Endometrial microvascular endothelial cells (primary cell): Measurements from ENCODE around the gene PET100. TPM values are rescaled to one million over a fixed set of nuclear protein-coding genes. Genes with fewer than 3 reads are reported as not detected.

ENCODE experiments used
- in situ Hi-C: cut with HindIII; loops from 2 replicates; pipeline ENCODE4 v1.10.0; 2017; ENCODE audit warnings: low sequenced_read_pairs, low pct_unique_long_range_greater_than_20kb; ENCODE audit errors: inconsistent ontology term
- total RNA-seq: library from RNA; depleted of rRNA; stranded (reverse); fragments of >200 nt; gene quantifications from one replicate; pipeline ENCODE4 v1.2.3, GENCODE V29; 2015; ENCODE audit errors: inconsistent ontology term

Gene PET100
- total RNA-seq, 1 donor from 2014 or later, result 16.0 TPM

GRCh38 chr19:7627166-7627565 is 2.4 kb upstream of the PET100 start:
- in situ Hi-C loops, result no loop called here

DNA sequence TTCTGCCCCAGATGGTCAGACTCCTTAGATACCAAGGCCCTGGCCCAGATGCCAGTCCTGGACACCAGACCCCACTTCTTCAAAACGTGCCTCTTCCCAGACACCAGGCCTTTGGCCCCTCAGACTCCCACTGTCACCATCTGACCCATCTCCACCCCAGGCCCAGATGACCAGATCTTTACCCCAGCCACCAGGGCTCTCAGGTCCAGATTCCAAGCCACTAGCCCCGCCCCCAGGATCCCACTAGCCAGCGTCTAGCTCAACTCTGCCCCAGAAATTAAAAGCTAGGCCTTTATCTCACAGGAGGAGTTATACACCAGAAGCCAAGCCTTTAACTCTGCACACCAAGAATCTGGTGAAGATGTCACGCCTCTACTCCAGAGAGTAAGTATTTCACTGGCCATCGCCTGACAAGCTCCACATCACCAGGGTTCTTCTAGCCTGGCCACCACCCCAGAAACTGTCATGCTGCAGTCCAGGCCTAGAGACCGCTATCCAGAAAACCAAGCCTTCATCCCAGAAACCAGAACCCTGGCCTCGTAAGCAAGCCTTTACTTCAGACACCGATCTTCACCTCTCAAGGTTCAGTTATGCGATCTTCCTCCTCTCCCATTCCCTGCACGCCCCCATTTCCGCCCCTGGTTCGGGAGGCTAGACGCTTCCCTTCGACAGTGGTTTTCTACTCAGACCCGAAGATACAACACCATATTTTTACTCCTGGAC is 843 bp upstream of the PET100 start:
- in situ Hi-C loops, result no loop called here

DNA sequence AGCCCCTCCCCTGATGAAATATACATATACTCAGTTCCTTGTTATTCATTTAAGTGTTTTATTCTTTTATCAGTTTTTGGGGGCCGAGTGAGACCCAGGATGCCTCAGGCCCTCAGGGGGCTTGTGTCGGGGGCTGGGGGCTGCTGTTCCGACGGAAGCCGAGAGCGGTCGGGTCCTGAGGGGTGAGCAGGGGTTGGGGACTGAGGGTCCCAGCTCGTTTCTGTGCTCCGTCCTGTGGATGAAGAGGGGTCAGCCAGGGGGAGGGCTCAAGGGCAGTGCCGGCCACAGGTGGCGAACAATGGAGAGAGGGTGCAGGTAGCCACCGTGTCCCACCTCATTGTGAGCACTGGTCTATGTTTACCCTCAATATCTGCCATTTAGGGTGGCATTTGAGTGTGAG is 2.0 kb downstream of the PET100 start:
- in situ Hi-C loops, result no loop called here

- in situ Hi-C loops, result no loop called here
These were observed 3.0 kb downstream of the PET100 start for GRCh38 chr19:7632340-7633203.

- in situ Hi-C loops, result no loop called here
These were observed 4.1 kb downstream of the PET100 start, which contains the start of gene PCP2 for GRCh38 chr19:7633698-7634097. PCP2 (minus strand) TSS chr19:7633719; CDS start chr19:7633457, 262 bp downstream.

GRCh38 chr19:7635670-7636069 is 6.1 kb downstream of the PET100 start:
- in situ Hi-C loops, result no loop called here

DNA sequence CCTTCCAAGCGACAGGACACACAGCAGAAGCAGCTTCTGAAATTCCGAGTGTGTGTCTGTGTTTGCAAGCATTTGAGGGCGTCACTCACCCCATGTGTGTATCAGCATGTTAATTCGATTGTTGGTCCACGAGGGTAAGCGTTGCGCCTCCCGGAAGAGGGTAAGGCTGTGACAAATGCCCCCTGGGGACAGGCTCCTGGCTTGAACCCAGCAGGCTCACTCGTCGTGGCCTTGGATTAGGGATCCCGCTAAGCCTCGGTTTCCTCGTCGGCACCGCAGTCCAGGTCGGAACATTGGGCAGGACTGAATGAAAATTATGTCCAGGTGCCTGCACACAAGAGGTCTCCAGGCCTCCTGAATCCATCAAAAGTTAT is 6.7 kb downstream of the PET100 start:
- in situ Hi-C loops, result no loop called here

DNA sequence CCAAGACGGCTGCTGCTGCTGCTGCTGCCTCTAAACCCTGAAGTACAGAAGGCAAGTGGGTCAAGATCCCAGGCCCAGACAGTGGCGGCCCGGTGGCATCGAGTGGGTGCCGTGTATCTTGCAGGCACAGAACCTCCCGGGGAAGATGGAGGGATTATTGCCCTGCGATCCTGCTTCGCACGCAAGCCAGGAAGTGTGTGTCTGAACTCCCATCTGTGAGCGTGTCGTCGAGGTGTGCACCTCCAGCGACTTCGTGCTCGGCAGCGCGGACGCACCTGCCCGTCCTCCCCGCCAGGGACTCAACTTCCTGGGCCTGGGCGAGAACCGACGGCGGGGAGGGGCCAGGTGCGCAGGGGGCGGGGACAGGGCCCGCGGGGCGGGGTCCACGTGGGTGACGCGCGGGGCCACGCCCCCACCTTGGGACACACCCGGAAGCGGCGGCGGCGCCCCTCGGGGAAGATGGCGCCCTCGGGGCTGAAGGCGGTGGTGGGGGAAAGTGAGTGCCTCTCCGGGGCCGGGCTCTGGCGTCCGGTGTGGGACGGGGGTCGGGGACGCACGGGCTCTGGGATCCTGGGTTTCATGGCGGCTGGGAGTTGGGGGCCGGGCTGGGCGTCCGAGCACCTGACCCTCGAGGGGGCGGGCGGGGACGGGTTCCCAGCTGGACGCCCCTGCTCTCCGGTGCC is 7.2 kb downstream of the PET100 start, which contains the start of gene STXBP2:
STXBP2 (plus strand) TSS at position 420 of the 683 bp plus-strand sequence; CDS start at position 460, 40 bp downstream.
- in situ Hi-C loops, result no loop called here

DNA sequence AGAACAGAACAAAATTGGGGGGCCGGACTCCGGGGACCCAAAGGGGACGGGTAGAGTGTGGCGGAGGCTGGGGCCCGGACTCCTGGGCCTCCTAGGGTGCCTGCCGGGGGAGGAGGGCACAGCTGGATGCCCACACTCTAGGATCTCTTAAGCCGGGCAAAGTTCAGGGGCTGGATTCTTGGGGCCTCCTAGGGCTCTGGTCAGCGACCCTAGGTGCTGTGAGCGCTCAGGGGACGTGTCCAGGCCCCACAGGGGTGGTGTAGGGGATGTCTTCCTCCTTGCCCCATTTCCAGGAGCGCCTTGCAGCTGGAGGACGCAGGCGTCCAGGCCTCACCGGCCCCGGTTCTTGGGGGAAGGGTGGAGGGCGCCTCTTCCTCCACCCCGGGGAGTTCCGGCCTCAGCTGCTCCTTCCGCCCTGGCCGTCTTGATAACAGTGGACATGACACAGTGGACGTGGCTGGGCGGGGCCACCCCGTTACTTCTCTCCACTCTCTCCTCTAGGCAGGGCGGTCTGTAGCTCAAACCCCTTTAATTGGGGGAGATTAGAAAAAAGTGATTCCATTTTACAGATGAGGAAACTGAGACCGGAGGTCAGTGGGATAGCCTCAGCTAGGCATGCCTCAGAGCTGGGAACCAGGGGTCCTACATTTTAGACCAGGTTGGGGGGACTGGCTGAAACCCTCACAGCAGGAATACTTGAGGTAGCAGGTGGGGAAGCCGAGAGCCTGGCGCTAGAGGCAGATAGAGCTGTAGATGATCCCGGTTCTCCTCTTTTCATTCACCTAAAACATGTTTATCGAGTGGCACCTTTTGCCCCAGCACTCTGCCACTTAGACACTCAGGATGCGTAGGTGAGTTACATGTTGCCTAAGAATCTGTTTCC is 8.0 kb downstream of the PET100 start:
- in situ Hi-C loops, result no loop called here

DNA sequence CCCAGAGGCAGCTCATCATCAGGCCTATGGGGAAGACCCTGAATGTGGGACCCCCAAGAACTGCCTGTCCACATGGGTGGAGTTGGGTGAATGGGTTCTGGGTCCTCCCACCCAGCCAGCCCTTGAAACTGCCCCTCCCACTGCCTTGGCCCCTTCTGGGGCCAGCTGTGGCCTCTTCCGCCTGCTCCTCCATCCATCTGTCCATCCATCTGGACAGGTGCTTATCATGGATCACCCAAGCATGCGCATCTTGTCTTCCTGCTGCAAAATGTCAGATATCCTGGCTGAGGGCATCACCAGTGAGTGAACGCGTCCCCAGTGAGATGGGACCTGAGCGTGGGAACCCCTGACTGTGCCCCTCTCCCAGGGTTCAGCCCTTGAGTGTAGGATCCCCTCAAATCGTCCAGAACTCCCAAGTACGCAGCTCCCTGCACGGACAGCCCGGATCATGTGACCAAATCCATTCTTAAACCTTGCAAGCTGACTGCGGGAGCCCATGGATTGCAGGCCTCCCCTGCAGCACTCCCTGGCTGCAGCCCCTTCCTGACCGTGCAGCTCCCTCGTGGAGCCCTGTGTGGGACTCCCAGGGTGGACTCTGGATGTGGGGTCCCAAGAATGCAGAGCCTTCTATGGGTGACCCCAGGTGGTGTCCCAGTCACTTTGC is 9.3 kb downstream of the PET100 start:
- in situ Hi-C loops, result no loop called here

DNA sequence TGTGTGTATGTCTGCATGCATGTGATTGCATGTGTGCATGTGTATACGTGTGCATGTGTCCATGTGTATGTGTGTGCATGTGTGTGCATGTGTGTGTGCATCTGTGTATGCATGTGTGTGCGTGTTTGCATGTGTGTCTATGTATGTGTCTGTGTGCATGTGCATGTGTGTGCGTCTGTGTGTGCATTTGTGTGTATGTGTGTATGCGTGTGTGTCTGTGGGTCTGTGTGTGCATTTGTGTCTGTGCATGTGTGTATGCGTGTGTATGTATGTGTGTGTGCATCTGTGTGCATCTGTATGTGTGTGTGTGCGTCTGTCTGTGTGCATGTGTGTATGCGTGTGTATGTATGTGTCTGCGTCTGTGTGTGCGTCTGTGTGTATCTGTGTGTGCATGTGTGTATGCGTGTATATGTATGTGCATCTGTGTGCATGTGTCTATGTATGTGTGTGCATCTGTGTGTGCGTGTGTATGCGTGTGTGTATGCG is 10.3 kb downstream of the PET100 start:
- in situ Hi-C loops, result no loop called here

GRCh38 chr19:7640803-7641202 is 11.2 kb downstream of the PET100 start:
- in situ Hi-C loops, result no loop called here

GRCh38 chr19:7641290-7642276 is 12.0 kb downstream of the PET100 start:
- in situ Hi-C loops, result no loop called here

- in situ Hi-C loops, result no loop called here
These were observed 12.9 kb downstream of the PET100 start for GRCh38 chr19:7642295-7643030.

DNA sequence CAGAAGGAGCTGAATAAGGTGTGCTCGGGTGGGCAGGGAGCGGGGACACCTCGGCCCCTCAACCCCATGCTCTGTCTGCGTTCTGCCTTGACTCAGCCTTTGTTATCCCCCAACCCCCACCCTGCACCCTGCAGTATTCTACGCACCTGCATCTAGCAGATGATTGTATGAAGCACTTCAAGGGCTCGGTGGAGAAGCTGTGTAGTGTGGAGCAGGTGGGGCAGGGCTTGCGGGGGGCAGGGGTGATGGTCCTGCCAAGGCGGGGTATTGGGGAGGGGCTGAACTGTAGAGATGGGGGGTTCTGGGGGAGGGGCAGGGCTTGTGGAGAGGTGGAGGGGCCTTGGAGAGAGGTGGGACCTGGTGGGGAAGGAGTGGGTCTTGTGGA is 13.4 kb downstream of the PET100 start:
- in situ Hi-C loops, result no loop called here
